SIG-M5 treated with dmso at 0.1 percent for 504 hours (cell line): Measurements from ENCODE around the gene TMEM87B.

Source experiments
- DNase-seq: peaks from one replicate; lab custom pipeline; 2025; ENCODE audit not compliant: unreplicated experiment; lab: John Stamatoyannopoulos, UW

The TMEM87B gene

GRCh38 chr2:112163541-112163981 is 108.5 kb downstream of the TMEM87B start:
- DNase-seq = no peak

DNA sequence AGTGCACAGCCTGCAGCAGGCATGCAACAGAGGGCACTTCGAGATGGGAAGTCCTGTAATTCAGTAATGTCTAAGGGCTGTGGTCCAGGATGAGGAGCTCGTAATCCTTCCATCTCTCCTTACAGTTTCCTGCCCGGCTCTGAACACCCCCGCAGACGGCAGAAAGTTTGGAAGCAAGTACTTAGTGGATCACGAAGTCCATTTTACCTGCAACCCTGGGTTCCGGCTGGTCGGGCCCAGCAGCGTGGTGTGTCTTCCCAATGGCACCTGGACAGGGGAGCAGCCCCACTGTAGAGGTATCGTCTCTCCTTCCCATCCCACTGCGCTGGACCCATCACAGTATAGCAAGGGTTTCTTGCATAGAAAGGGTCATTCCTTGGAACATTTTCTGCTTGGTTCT is 109.8 kb downstream of the TMEM87B start:
- no peak for DNase-seq

DNA sequence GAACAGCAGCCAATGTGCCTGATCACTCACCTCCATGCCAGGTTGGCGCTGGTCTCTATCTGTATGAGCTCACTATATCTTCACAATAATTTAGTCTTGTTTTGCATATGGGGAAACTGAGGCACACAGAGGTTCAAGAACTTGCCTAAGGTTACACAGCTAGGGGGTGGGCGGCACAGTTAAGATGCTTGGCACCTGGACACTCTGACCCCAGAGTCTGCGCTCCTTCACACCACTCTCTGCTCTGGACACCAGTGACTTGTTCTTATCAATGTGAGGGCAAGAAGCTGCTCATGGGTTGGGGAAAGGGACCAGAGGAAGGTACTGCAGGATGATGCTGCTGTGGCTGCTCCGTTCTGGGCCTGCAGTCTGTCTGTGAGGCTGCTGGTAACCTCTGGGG is 110.2 kb downstream of the TMEM87B start:
- no peak for DNase-seq

GRCh38 chr2:112166806-112167499 is 111.9 kb downstream of the TMEM87B start:
- DNase-seq = no peak

DNA sequence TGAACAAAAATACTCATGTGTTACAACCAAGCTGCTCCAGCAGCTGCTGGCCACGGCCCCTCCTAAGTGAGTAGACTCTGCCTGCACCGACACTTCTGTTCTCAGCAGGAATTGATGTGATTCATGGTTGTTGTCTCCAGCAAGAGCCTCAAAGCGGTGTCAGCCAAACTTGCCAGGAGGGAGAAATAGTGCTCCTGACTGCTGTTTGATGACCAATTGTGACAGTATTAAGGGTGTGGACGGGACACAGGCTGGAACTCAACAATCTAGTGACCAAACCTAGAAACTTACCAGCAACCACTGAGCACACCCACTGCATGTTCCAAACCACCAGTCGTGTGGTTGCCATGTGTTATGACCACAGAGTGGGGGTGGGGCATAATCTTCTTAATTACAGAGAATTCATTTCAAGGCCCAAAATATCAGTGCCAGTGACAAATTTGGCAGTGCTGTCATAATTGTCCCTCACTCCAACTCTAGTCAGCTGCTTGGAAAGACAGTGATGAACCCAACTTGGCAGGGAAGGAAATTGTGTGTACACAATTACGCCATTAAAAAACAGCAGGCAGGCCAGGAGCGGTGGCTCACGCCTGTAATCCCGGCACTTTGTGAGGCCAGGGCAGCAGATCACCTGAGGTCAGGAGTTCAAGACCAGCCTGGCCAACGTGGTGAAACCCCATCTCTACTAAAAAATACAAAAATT is 113.5 kb downstream of the TMEM87B start:
- no peak for DNase-seq
